Measurements from ENCODE around the gene LRCH1. TPM values are rescaled to one million over a fixed set of nuclear protein-coding genes. Genes with fewer than 3 reads are reported as not detected.

The LRCH1 gene
- total and polyA plus RNA-seq, 2 donors from 2014 or later = 10.2 to 39.0 TPM

- intact Hi-C loops (cut with DNase I) = no loop called here
- no peaks in the 10 kb centered on the region for H3K36me3 ChIP-seq (ENCODE audit: control insufficient read depth in 2 of 3, insufficient read depth in 3 of 3, low read length in 3 of 3)
- TF ChIP-seq CTCF (IDR thresholded peaks at IDR 0.05; ENCODE audit: borderline replicate concordance, extremely low read depth, insufficient read depth) = no peak
- no peak overlapping the region for H3K27ac ChIP-seq (ENCODE audit: low read depth in 2 of 2, low read length in 2 of 2)
- no peaks in the 10 kb centered on the region for H3K27me3 ChIP-seq (ENCODE audit: control insufficient read depth, insufficient read depth, low read length)
- no peak overlapping the region for H3K4me3 ChIP-seq (ENCODE audit: low read length in 3 of 3)
- peak in 1 of 5 donors; percentile 21 for DNase-seq
- H3K4me1 ChIP-seq (ENCODE audit: control insufficient read depth in 2 of 3, insufficient read depth in 2 of 3, low read depth in 1 of 3, low read length in 3 of 3) = peaks cover 0 to 6% (median 0%) of the 10 kb centered on the region in 3 donors
- H3K9ac ChIP-seq (ENCODE audit: low read length in 3 of 3) = no peak overlapping the region
- no peak for FAIRE-seq
- H3K9me3 ChIP-seq (ENCODE audit: control insufficient read depth in 2 of 3, insufficient read depth in 1 of 3, low read length in 3 of 3) = no peaks in the 10 kb centered on the region
Measured at GRCh38 chr13:46546084-46546768, 6.7 kb upstream of the LRCH1 start.

GRCh38 chr13:46550822-46551221 is 2.1 kb upstream of the LRCH1 start:
- FAIRE-seq = no peak
- no peaks in the 10 kb centered on the region for H3K27me3 ChIP-seq (ENCODE audit: control insufficient read depth, insufficient read depth, low read length)

GRCh38 chr13:46551410-46552302 is 1.3 kb upstream of the LRCH1 start:
- H3K36me3 ChIP-seq (ENCODE audit: control insufficient read depth in 2 of 3, insufficient read depth in 3 of 3, low read length in 3 of 3) = no peaks in the 10 kb centered on the region
- H3K9me3 ChIP-seq (ENCODE audit: control insufficient read depth in 2 of 3, insufficient read depth in 1 of 3, low read length in 3 of 3) = no peaks in the 10 kb centered on the region
- peak overlapping the region; percentile 70 to 90 (median 84) for H3K4me3 ChIP-seq (ENCODE audit: low read length in 3 of 3)
- DNase-seq = peak; percentile 71 to 88 (median 78)
- H3K9ac ChIP-seq (ENCODE audit: low read length in 3 of 3) = peak overlapping the region in 2 of 3 donors; percentile 53 to 87
- intact Hi-C loops (cut with DNase I) = loop anchor here (10.0 kb wide), 1 partner anchor 133 kb away; no protein-coding TSS in a partner anchor
- peak overlapping the region; percentile 74 to 96 for H3K27ac ChIP-seq (ENCODE audit: low read depth in 2 of 2, low read length in 2 of 2)
- H3K4me1 ChIP-seq (ENCODE audit: control insufficient read depth in 2 of 3, insufficient read depth in 2 of 3, low read depth in 1 of 3, low read length in 3 of 3) = peaks cover 0 to 9% (median 3%) of the 10 kb centered on the region in 3 donors
- TF ChIP-seq CTCF (IDR thresholded peaks at IDR 0.05; ENCODE audit: borderline replicate concordance, extremely low read depth, insufficient read depth) = peak; percentile 87
- H3K27me3 ChIP-seq (ENCODE audit: control insufficient read depth, insufficient read depth, low read length) = no peaks in the 10 kb centered on the region
- FAIRE-seq = peak; percentile 57

More at GRCh38 chr13:46550822-46551221, 2.1 kb upstream of the LRCH1 start:
- Histone ChIP-seq H3K36me3 (ENCODE audit: control insufficient read depth in 2 of 3, insufficient read depth in 3 of 3, low read length in 3 of 3) (no peaks in the 10 kb centered on the region), H3K4me3 (ENCODE audit: low read length in 3 of 3) (no peak overlapping the region), H3K9me3 (ENCODE audit: control insufficient read depth in 2 of 3, insufficient read depth in 1 of 3, low read length in 3 of 3) (no peaks in the 10 kb centered on the region), H3K4me1 (ENCODE audit: control insufficient read depth in 2 of 3, insufficient read depth in 2 of 3, low read depth in 1 of 3, low read length in 3 of 3) (peaks cover 0 to 9% (median 3%) of the 10 kb centered on the region in 3 donors), H3K9ac (ENCODE audit: low read length in 3 of 3) (peak overlapping the region in 1 of 3 donors; percentile 29), H3K27ac (ENCODE audit: low read depth in 2 of 2, low read length in 2 of 2) (no peak overlapping the region)
- no peak for TF ChIP-seq CTCF (IDR thresholded peaks at IDR 0.05; ENCODE audit: borderline replicate concordance, extremely low read depth, insufficient read depth)
- DNase-seq = no peak
- intact Hi-C loops (cut with DNase I) = loop anchor here (10.0 kb wide), 1 partner anchor 134 kb away; no protein-coding TSS in a partner anchor

Measured in kidney (tissue), 14 donors.